HEK293 (cell line): ENCODE measurements around the gene DCP1B.

ENCODE experiments used
- BCL11A ChIP-seq: fragments of 450-650 bp; formaldehyde crosslinking; IDR thresholded peaks from 2 replicates; pipeline ENCODE4 v1.5.1; 2016; ENCODE audit warnings: low read depth, missing biosample characterization, missing genetic modification characterization
- CTCF ChIP-seq: fragments of 450-650 bp; formaldehyde crosslinking; IDR thresholded peaks from 2 replicates; pipeline ENCODE4 v1.5.1; 2016; ENCODE audit warnings: missing biosample characterization, missing genetic modification characterization
- KLF10 ChIP-seq: fragments of 450-650 bp; IDR thresholded peaks from 2 replicates; pipeline ENCODE4 v1.5.1; 2018; ENCODE audit warnings: missing biosample characterization, mild to moderate bottlenecking, missing genetic modification characterization
- PRDM10 ChIP-seq: fragments of 450-650 bp; formaldehyde crosslinking; IDR thresholded peaks from 2 replicates; pipeline ENCODE4 v1.5.1; 2016; ENCODE audit warnings: missing biosample characterization, missing genetic modification characterization
- PRDM2 ChIP-seq: fragments of 450-650 bp; formaldehyde crosslinking; IDR thresholded peaks from 2 replicates; pipeline ENCODE4 v1.5.1; 2016; ENCODE audit warnings: missing biosample characterization, missing genetic modification characterization, borderline replicate concordance
- SETDB1 ChIP-seq: IDR thresholded peaks from one replicate; pipeline ENCODE4 v1.6.1; 2017; ENCODE audit warnings: mild to moderate bottlenecking, low read length, moderate library complexity, mixed read lengths; ENCODE audit not compliant: insufficient read length
- ZEB2 ChIP-seq: fragments of 450-650 bp; formaldehyde crosslinking; IDR thresholded peaks from 2 replicates; pipeline ENCODE4 v1.5.1; 2016; ENCODE audit warnings: missing biosample characterization, missing genetic modification characterization
- ZNF146 ChIP-seq: fragments of 450-650 bp; formaldehyde crosslinking; IDR thresholded peaks from 2 replicates; pipeline ENCODE4 v1.5.1; 2016; ENCODE audit warnings: missing biosample characterization, missing genetic modification characterization
- ZNF184 ChIP-seq: fragments of 450-650 bp; IDR thresholded peaks from 2 replicates; pipeline ENCODE4 v1.5.1; 2018; ENCODE audit warnings: missing biosample characterization, mild to moderate bottlenecking, missing genetic modification characterization
- ZNF248 ChIP-seq: fragments of 450-650 bp; formaldehyde crosslinking; IDR thresholded peaks from 2 replicates; pipeline ENCODE4 v1.5.1; 2017; ENCODE audit warnings: missing biosample characterization, missing genetic modification characterization
- ZNF266 ChIP-seq: fragments of 450-650 bp; formaldehyde crosslinking; IDR thresholded peaks from 2 replicates; pipeline ENCODE4 v1.5.1; 2016; ENCODE audit warnings: missing biosample characterization, missing genetic modification characterization, low read depth
- ZNF341 ChIP-seq: fragments of 450-650 bp; formaldehyde crosslinking; IDR thresholded peaks from 2 replicates; pipeline ENCODE4; 2016; ENCODE audit warnings: low read depth, missing biosample characterization, missing genetic modification characterization
- ZNF518A ChIP-seq: fragments of 450-650 bp; formaldehyde crosslinking; conservative IDR thresholded peaks from 2 replicates; pipeline ENCODE4 v1.5.1; 2016; ENCODE audit warnings: low read depth, missing biosample characterization, missing genetic modification characterization
- ZNF521 ChIP-seq: fragments of 450-650 bp; formaldehyde crosslinking; IDR thresholded peaks from 2 replicates; pipeline ENCODE4 v1.5.1; 2017; ENCODE audit warnings: missing biosample characterization, mild to moderate bottlenecking, missing genetic modification characterization
- ZNF561 ChIP-seq: fragments of 450-650 bp; IDR thresholded peaks from 2 replicates; pipeline ENCODE4 v1.5.1; 2018; ENCODE audit warnings: missing biosample characterization, missing genetic modification characterization, borderline replicate concordance
- ZNF596 ChIP-seq: fragments of 450-650 bp; IDR thresholded peaks from 2 replicates; pipeline ENCODE4 v1.5.0; 2018; ENCODE audit warnings: missing biosample characterization, mild to moderate bottlenecking, missing genetic modification characterization, moderate library complexity
- ZNF610 ChIP-seq: fragments of 450-650 bp; formaldehyde crosslinking; IDR thresholded peaks from 2 replicates; pipeline ENCODE4 v1.5.1; 2016; ENCODE audit warnings: missing biosample characterization, missing genetic modification characterization, borderline replicate concordance
- ZNF624 ChIP-seq: fragments of 450-650 bp; formaldehyde crosslinking; IDR thresholded peaks from 2 replicates; pipeline ENCODE4 v1.5.1; 2017; ENCODE audit warnings: missing biosample characterization, missing genetic modification characterization
- ZNF660 ChIP-seq: fragments of 450-650 bp; IDR thresholded peaks from 2 replicates; pipeline ENCODE4 v1.5.1; 2018; ENCODE audit warnings: missing biosample characterization, mild to moderate bottlenecking, missing genetic modification characterization
- TF ChIP-seq, protein P1 (sequence below): fragments of 450-650 bp; formaldehyde crosslinking; IDR thresholded peaks from 2 replicates; pipeline ENCODE4 v1.5.1; 2016; ENCODE audit warnings: missing biosample characterization, missing genetic modification characterization

Gene DCP1B

GRCh38 chr12:2052826-2053678 is 48.8 kb upstream of the DCP1B start, which contains the start of gene CACNA1C (continued):
- TF ChIP-seq PRDM10 (tag by site-specific recombination) (peak; percentile 52), KLF10 (tag by site-specific recombination) (0 out of 2 replicates have a peak, but pooled peaks have one; percentile 22), ZNF518A (tag by site-specific recombination) (no peak), CTCF (tag by site-specific recombination) (no peak), ZNF146 (tag by site-specific recombination) (no peak), ZNF660 (tag by site-specific recombination) (no peak), BCL11A (no peak), ZEB2 (tag by site-specific recombination) (peak; percentile 58), SETDB1 (no peak), ZNF561 (peak; percentile 78), ZNF248 (tag by site-specific recombination) (no peak), ZNF266 (tag by site-specific recombination) (no peak), ZNF624 (tag by site-specific recombination) (no peak), ZNF184 (tag by site-specific recombination) (no peak), ZNF341 (tag by site-specific recombination) (peak; percentile 88), ZNF610 (tag by site-specific recombination) (no peak), ZNF521 (no peak), PRDM2 (tag by site-specific recombination) (no peak), ZNF596 (no peak)
- TF ChIP-seq, protein P1, sequence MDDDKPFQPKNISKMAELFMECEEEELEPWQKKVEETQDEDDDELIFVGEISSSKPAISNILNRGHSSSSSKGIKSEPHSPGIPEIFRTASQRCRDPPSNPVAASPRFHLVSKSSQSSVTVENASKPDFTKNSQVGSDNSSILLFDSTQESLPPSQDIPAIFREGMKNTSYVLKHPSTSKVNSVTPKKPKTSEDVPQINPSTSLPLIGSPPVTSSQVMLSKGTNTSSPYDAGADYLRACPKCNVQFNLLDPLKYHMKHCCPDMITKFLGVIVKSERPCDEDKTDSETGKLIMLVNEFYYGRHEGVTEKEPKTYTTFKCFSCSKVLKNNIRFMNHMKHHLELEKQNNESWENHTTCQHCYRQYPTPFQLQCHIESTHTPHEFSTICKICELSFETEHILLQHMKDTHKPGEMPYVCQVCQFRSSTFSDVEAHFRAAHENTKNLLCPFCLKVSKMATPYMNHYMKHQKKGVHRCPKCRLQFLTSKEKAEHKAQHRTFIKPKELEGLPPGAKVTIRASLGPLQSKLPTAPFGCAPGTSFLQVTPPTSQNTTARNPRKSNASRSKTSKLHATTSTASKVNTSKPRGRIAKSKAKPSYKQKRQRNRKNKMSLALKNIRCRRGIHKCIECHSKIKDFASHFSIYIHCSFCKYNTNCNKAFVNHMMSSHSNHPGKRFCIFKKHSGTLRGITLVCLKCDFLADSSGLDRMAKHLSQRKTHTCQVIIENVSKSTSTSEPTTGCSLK = no peak
